ENCODE data around the gene PLEKHA7.
"Not testable (repeated sequence)": the region's sequence is repeated elsewhere in the genome, so short reads cannot be mapped to it uniquely, and the experiment has no call there.

DNA sequence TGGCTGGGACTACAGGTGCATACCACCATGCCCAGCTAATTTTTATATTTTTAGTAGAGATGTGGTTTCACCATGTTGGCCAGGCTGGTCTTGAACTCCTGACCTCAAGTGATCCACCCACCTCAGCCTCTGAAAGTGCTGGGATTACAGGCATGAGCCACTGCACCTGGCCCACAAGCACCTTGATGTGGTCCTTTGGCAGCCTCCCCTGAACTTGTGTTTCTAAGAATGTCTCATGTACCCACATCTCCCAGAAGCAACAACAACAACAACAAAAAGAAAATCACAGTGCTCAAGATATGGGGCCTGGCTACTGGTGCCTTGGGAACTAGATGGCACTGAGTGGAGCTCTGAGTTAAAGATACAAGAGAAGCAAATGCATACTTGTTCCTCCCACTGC is 51.6 kb downstream of the PLEKHA7 start:
- TF ChIP-seq POLR2A, POLR2AphosphoS5 (IDR thresholded peaks at IDR 0.05): not testable (repeated sequence)
- TF ChIP-seq, protein P1, sequence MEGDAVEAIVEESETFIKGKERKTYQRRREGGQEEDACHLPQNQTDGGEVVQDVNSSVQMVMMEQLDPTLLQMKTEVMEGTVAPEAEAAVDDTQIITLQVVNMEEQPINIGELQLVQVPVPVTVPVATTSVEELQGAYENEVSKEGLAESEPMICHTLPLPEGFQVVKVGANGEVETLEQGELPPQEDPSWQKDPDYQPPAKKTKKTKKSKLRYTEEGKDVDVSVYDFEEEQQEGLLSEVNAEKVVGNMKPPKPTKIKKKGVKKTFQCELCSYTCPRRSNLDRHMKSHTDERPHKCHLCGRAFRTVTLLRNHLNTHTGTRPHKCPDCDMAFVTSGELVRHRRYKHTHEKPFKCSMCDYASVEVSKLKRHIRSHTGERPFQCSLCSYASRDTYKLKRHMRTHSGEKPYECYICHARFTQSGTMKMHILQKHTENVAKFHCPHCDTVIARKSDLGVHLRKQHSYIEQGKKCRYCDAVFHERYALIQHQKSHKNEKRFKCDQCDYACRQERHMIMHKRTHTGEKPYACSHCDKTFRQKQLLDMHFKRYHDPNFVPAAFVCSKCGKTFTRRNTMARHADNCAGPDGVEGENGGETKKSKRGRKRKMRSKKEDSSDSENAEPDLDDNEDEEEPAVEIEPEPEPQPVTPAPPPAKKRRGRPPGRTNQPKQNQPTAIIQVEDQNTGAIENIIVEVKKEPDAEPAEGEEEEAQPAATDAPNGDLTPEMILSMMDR (IDR thresholded peaks at IDR 0.05): not testable (repeated sequence)

All from suprapubic skin (tissue), 4 donors.